GM19238 (cell line): ENCODE results near the gene SLC37A1.
A peak's percentile ranks its signal among the peaks of the same experiment; 100 is the strongest.

Source experiments
- DNase-seq: peaks from one replicate; pipeline ENCODE4 v3.0.0; 2011; ENCODE audit warnings: low spot score; ENCODE audit not compliant: insufficient read length

The SLC37A1 gene

DNA sequence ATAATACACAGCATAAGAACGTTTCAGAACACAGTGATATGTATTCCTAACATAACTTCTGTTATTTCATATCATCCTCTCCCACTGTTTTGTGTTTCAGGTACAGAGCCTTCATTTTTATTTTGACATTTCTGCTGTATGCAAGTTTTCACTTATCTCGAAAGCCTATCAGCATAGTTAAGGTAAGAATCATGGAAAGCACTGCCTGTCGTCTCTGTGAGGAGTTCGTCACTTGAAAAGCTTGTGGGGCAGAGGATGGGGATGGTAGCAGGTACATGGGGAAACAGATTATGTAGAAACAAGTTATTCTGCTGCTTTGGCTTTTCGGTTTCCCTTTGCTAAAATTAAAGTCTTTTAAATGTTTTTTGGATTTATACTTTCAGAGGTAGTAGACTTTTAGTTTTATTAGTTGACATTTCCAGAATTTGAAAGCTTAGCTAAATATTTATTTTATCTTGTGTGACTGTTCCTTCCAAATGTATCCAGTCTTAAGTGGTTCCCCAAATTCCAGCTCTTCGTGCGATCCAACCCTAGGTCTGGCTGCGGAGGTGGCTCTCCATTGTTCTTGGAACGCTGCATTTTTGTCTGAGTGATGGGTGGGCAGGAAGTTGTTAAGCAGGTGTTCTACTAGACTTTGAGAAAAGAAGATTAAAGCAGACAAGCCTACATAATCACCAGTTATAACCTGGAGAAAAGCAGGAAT, 12.2 kb downstream of the SLC37A1 start:
- no peak for DNase-seq

DNA sequence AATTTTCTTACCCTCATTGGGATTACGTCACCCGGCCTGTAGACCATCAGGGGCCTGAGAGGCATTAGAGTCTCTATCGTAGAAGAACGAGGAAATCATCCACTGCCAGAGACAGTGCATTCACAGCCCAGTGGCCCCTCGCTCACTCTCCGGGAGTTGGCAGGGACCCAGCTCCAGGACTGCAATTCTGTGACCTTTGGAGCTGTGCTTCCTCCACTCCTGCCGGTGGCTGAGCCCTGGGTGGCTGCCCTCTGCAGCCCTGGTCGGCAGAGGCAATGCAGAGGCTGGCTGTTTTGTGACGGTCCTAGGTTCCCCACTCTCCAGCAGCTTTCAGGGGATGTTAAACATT, 12.7 kb downstream of the SLC37A1 start:
- DNase-seq, result no peak

DNA sequence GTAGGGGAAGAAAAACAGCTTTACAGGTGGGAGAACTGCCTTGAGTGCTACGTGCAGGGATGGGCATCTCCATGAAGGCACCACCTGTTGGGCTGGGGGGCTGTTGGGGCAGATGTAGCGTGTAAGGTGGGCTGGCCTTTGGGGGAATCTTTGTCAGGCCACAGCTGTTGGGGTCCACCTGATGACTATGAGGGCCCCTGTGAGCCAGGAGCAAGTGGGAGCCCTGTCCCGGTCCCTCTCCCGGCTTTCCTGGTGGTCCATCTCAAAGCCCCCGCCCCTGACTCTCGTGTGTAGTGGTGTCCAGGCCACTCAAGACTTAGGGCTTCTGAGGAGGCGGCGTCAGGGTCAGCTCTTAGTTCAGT, 13.5 kb downstream of the SLC37A1 start:
- no peak for DNase-seq

GRCh38 chr21:42527489-42528158, 14.0 kb downstream of the SLC37A1 start:
- no peak for DNase-seq

DNA sequence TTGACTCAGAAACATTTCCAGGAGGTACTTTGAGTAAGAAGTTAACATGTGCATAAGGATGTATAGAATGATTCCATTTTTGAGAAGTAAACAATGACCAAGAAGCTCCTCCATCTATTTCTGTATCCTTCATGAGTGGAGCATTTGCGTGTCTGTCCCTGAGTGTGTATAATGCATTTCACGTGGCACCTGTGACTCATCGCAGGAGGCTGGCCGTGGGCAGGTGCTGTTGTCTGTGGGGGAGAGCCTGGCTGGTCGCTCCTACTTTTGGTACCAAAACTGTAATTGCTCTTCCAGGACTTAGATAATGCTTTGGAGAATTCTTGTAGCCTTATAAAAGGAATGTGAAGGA, 16.5 kb downstream of the SLC37A1 start:
- no peak for DNase-seq

DNA sequence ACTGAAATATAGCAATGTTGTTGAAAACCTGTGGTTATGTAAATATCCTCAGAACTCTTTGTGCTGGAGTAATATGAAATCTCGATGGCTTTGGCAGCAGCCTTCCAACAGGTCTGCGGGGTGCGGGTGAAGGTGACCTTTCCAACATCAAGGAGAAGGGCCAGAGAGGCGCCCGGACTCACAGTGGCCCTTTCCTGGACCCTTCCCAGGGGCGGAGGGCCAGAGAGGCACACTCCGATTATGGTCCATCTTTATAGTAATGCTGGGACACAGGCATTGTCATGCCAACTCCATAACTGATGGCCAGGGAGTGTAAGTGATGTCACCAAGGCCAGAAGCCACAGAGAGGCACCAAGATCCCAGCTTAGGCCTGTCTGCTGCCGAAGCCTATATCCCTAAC, 18.1 kb downstream of the SLC37A1 start:
- DNase-seq, result no peak

DNA sequence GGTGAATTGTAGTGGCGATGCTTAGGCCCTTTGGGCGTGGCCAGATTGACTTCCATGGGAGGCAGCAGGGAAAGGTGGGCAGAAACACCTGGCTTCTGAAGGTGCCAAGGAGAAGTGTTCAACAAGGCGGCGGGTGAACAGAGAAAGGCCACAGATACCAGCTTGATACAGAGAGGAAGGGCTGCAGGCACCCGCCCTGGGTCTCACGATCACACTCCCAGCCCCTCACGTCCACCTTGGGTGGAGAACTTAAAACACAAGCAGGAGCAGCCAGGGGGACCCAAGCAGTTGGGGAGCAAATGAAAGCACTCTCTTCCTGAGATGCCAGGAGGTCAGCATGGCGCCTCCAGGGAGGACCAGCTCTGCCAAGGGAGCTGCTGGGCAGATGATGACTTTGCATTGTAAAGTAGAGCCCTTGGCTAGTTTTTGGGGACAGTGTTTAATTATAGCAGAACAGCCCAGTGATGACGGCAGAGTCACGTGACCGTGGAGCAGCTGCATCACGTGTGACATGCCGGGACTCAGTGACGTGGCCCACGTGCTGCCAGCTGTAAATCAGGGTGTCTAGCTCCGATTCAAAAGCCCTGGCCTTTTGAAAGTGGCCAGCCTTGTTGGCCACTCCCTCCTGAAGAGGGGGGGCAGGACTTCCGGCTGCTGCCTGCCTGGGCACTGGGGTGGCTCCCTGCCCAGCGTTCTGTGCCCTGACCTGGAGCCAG, 19.0 kb downstream of the SLC37A1 start:
- DNase-seq, result no peak

DNA sequence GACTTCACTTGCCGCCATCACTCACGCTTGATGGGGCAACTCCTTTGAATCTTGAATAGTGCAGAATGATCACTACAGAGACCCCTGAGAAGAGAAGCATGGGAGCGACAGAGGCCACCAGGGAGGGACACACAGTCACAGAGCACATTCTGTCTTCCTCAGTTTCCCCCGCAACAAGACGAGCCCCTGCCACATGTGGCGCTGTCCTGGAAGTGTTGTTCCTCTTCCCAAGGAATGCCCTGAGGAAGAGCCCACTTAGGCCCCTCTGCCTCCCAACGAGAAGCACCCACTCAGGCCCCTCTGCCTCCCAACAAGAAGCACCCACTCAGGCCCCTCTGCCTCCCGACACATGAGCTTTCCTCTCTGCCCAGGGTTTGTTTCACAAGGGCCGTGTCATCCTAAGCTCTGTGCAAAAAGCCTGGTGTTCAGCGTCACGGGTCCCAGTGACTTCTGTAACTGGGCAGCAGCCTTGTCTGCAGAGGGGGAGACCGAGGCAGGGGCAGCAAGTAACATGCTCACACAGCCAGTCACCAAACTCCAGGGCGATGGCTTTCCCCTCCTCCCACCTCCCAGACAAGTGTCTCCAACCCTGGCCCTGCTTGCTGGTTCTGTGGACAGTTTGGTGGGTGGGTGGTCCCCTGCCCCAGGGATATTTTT, 19.8 kb downstream of the SLC37A1 start:
- no peak for DNase-seq

DNA sequence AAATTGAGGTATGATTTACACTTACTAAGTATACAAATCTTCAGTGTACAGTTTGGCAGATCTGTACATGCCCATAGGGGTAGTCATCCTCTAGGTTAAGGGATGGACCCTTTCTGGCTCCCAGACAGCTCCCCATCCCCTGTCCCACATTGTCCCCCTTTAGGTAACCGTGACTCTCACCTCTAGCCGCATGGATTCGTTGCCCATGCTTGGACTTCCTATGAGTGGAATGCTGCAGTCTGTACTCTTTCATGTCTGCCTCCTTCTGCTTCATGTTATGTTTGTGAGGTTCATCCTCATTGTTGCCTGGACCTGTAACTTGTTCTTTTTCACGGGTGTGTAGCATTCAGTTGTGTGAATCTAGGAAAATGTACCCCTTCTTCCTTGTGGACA, 20.3 kb downstream of the SLC37A1 start:
- DNase-seq, result no peak

DNA sequence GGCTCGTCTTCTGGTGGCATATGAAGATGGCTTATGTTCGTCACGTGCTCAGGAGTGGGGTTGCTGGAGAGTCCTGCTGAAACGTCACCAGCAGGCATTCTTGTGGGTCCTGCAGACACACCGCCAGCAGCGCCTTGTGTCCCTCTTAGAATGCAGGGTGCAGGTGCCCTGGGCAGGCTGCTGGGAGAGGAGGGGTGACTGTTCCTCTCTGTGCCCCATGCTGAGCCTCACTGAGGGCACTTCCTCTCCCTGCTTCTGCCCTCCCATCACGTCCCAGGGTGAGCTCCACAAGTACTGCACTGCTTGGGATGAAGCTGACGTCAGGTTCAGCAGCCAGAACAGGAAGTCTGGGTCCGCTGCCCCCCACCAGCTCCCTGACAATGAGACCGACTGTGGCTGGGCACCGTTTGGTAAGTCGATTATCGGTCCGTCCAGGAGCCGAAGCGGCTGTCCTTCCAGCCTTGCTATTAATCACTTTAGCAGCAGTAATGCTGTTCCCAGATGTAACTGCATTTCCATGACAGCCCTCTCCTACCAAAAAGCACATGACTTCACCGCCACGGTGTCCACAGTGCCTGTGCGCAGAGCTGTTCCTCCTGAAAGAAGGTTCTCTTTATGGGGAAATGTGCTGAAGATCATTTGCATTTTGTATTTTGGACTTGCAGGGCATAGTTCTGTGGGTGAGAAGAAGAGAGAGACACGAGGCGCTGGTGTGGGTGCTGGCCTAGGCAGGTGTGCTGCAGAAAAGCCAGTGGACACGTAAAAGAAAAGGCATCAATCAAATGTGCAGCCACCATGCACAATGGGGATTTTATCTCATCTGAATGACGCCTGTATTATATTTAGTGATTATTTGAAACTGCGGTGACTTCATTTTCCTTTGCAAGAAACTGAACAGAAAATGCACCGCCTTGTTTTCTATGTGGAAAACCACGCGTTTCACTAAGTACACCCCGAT, 21.0 kb downstream of the SLC37A1 start:
- peak; percentile 28 for DNase-seq

DNA sequence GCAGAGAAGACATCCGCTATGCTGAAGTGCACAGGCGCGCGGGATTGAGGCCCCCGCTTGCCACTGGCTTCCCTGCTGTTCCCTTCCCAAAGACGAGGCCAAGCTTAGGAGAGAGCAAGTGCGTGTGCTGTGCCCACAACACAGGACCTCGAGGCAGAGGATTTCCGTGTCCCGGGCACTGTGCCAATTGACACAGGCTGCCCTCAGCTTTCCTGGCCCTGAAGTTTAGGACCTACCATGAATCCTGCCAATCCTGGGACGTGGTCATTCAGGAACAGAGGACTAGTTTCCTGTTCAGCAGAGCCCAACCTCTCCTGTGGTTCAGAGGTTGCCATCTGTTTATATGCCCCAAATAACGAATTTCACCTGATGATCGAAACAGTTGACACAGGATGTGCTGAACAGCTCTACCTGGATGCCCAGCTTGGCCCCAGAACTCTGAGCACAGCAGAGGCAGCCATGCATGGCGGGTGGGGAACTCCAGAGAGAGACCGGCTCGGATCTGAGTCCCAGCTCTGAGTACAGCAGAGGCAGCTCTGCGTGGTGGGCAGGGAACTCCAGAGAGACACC, 22.0 kb downstream of the SLC37A1 start:
- peak; percentile 73 for DNase-seq

- no peak for DNase-seq
Measured at GRCh38 chr21:42536601-42537000, 22.9 kb downstream of the SLC37A1 start.

DNA sequence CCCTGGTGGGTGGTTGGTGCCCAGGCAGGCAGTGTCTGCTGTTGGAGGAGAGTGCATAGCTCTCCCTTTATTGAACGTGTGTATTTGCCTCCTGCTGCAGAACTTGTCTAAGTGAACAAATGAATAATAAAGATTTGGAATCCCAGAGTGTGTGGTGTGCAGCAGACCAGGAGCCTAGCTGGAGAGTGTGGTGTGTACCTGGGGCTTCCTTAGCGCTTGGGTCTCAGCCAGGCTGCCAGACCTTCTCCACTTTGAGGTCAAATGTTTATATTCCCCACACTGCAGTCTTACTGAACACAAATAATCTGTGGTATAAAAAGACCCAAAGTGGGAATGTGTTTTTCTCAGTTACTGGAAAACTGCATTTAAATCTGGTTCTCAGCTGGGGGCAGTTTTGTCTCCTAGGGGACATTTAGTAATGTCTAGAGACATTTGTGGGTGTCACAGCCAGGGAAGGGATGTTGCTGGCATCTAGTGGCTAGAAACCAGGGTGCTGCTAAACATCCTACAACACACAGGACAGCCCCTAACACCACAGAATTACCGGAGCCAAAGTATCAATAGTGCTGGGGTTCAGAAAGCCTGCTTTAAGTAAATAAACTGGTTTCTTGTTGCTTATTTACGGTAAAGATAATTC, 23.6 kb downstream of the SLC37A1 start:
- DNase-seq, result peak; percentile 52

DNA sequence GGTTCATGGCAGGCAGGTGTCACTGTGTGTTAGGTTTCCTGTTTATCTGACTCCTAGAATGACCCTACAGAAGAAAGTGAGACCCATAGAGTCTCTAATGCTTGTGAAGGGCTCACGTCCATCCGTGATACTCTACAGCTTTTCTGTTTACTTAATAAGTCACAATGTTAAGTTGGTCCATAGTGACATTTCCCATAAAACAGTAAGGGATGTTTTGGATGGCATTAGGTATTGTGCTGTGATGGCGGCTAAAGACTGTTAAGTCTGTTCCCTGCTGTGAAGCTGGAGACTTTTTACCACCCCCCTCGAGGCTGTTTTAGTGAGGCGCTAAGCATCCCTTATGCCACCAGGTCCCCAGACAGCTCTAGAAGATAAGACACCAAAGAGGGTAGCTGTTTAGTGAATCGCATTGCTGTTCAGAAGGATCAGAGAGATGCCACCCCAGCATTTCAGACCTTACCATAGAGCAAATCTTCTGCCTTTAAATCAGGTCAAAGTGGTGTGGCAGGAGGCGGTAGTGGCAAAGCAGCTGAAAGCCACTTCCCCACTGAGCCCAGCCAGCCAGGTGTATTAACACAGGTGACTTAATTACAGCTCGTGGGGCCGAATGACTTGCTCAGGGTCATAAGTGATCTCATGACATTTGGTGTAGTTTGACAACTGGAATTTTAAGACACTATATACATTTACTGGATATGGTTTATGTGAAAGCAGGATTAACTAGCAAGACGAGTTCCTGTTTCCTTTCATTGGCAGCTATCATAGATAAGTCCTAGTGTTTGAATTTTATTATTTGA, 25.0 kb downstream of the SLC37A1 start:
- no peak for DNase-seq

- DNase-seq, result no peak
Measured at GRCh38 chr21:42539342-42539741, 25.7 kb downstream of the SLC37A1 start.

- DNase-seq, result no peak
Measured at GRCh38 chr21:42539931-42540343, 26.3 kb downstream of the SLC37A1 start.

DNA sequence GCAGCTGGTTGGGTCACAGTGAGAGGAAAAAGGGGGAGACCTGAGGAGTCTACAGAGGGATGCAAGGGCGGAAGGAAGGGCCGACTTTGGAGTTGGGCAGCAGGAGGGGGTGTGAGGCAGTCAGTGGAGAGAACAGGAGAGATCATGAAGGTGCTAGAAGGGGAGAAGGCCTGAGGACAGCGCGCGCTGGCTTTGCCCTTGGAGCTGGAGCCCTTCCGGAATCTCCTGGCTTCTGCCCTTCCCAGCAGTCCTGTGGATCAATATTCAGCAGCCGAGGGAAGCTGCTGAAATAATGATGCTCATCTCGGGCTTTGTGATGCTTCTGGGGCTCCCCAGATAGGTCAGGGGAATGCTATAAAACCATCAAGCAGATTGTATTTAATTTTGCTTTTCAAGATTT, 26.7 kb downstream of the SLC37A1 start:
- no peak for DNase-seq

GRCh38 chr21:42541174-42541573, 27.5 kb downstream of the SLC37A1 start:
- DNase-seq, result no peak

- no peak for DNase-seq
Measured at GRCh38 chr21:42541618-42542017, 28.0 kb downstream of the SLC37A1 start.

DNA sequence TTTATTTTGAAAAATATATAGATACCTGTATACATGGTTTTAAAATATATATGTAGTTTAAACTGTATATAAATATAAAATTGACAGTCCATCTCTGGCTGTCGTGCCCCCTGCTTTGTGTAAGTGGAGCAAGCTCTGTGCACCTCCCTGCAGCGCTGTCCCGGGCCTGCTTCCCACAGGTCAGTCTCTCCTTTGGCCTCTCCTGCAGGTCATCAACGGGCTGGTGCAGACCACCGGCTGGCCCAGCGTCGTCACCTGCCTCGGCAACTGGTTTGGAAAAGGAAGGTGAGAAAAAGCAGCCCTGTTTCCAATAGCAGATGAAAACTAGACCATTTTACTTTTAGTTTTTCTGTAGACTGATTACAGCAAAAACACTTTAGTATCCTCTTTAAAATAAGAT, 28.5 kb downstream of the SLC37A1 start:
- DNase-seq, result no peak
